ENCODE results near the gene THRSP.

Gene THRSP

DNA sequence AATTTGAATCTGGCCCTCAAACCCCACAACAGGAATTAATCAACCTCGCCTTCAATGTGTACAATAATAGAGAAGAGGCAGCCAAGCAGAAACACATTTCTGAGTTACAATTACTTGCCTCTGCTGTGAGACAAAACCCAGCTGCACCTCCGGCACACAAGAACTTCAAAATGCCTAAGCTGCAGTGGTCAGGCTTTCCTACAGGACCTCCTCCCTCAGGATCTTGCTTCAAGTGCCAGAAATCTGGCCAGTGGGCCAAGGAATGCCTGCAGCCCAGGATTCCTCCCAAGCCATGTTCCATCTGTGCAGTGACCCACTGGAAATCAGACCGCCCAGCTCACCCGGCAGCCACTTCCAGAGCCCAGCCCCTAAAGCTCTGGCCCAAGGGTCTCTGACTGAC lies 19.4 kb downstream of the THRSP start:
- no peak for TF ChIP-seq TAF1 (IDR thresholded peaks at IDR 0.05; ENCODE audit: low read depth)
- TF ChIP-seq TCF12 (IDR thresholded peaks at IDR 0.05; ENCODE audit: low read depth): no peak
- no peak for TF ChIP-seq YY1 (IDR thresholded peaks at IDR 0.05; ENCODE audit: low read depth)
- no peak for TF ChIP-seq TEAD4 (IDR thresholded peaks at IDR 0.05)
- no peak for TF ChIP-seq CEBPB (IDR thresholded peaks at IDR 0.05)
- no peak for TF ChIP-seq CREB1 (IDR thresholded peaks at IDR 0.05; ENCODE audit: low read depth)
- no peak for TF ChIP-seq EP300 (IDR thresholded peaks at IDR 0.05; ENCODE audit: borderline replicate concordance)
- TF ChIP-seq NFIC (IDR thresholded peaks at IDR 0.05): no peak
- no peak for TF ChIP-seq RAD21 (IDR thresholded peaks at IDR 0.05; ENCODE audit: low read depth)
- no peak for TF ChIP-seq FOXM1 (IDR thresholded peaks at IDR 0.05; ENCODE audit: borderline replicate concordance, low read depth)
- TF ChIP-seq, protein P1, sequence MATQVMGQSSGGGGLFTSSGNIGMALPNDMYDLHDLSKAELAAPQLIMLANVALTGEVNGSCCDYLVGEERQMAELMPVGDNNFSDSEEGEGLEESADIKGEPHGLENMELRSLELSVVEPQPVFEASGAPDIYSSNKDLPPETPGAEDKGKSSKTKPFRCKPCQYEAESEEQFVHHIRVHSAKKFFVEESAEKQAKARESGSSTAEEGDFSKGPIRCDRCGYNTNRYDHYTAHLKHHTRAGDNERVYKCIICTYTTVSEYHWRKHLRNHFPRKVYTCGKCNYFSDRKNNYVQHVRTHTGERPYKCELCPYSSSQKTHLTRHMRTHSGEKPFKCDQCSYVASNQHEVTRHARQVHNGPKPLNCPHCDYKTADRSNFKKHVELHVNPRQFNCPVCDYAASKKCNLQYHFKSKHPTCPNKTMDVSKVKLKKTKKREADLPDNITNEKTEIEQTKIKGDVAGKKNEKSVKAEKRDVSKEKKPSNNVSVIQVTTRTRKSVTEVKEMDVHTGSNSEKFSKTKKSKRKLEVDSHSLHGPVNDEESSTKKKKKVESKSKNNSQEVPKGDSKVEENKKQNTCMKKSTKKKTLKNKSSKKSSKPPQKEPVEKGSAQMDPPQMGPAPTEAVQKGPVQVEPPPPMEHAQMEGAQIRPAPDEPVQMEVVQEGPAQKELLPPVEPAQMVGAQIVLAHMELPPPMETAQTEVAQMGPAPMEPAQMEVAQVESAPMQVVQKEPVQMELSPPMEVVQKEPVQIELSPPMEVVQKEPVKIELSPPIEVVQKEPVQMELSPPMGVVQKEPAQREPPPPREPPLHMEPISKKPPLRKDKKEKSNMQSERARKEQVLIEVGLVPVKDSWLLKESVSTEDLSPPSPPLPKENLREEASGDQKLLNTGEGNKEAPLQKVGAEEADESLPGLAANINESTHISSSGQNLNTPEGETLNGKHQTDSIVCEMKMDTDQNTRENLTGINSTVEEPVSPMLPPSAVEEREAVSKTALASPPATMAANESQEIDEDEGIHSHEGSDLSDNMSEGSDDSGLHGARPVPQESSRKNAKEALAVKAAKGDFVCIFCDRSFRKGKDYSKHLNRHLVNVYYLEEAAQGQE (IDR thresholded peaks at IDR 0.05; ENCODE audit: low read depth): no peak
- TF ChIP-seq, protein P2, sequence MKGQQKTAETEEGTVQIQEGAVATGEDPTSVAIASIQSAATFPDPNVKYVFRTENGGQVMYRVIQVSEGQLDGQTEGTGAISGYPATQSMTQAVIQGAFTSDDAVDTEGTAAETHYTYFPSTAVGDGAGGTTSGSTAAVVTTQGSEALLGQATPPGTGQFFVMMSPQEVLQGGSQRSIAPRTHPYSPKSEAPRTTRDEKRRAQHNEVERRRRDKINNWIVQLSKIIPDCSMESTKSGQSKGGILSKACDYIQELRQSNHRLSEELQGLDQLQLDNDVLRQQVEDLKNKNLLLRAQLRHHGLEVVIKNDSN (IDR thresholded peaks at IDR 0.05): no peak
- no peak for TF ChIP-seq EGR1 (IDR thresholded peaks at IDR 0.05)

DNA sequence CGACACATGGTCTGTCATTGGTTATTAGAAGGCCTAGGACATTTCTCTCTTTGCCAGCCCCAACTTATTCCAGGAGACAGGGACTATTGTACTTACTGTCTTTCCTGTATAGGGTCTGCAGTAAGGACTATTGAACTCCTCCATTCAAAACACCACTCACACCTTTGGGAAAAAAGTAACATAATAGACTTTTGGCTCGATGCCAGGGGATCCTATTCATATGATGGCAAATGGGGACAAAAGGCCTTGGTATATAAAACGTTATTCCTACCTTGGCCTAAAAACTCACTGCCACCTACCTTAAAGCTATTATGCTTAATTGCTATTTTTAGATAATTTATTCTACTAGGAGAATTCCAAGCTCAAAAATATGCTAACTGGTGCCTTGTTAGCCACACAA lies 22.3 kb downstream of the THRSP start:
- TF ChIP-seq CREB1 (IDR thresholded peaks at IDR 0.05; ENCODE audit: low read depth) (no peak), NFIC (IDR thresholded peaks at IDR 0.05) (peak; percentile 64)

DNA sequence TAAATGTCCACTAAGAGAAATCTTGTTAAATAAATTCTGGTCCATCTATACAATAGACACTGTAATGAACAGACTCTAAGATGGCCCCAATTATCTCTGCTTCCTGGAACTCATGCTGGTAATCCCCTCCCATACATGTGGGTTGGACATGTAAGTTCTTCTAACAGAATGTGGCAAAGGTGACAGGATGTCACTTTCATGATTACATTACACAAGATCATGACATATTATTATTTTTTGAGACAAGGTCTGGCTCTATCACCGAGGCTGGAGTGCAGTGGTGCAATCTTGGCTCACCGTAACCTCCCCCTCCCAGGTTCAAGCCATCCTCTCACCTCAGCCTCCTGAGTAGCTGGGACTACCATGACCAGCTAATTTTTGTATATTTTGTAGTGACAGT lies 30.6 kb downstream of the THRSP start:
- TF ChIP-seq, protein P2 (IDR thresholded peaks at IDR 0.05): no peak
- TF ChIP-seq CEBPB (IDR thresholded peaks at IDR 0.05) (no peak), TAF1 (IDR thresholded peaks at IDR 0.05; ENCODE audit: low read depth) (no peak), YY1 (IDR thresholded peaks at IDR 0.05; ENCODE audit: low read depth) (no peak), TCF12 (IDR thresholded peaks at IDR 0.05; ENCODE audit: low read depth) (no peak), CREB1 (IDR thresholded peaks at IDR 0.05; ENCODE audit: low read depth) (no peak), RAD21 (IDR thresholded peaks at IDR 0.05; ENCODE audit: low read depth) (no peak), ZBTB7A (IDR thresholded peaks at IDR 0.05; ENCODE audit: low read depth) (no peak)
- TF ChIP-seq, protein P1 (IDR thresholded peaks at IDR 0.05; ENCODE audit: low read depth): no peak
- TF ChIP-seq, protein P3, sequence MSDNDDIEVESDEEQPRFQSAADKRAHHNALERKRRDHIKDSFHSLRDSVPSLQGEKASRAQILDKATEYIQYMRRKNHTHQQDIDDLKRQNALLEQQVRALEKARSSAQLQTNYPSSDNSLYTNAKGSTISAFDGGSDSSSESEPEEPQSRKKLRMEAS (IDR thresholded peaks at IDR 0.05): no peak

DNA sequence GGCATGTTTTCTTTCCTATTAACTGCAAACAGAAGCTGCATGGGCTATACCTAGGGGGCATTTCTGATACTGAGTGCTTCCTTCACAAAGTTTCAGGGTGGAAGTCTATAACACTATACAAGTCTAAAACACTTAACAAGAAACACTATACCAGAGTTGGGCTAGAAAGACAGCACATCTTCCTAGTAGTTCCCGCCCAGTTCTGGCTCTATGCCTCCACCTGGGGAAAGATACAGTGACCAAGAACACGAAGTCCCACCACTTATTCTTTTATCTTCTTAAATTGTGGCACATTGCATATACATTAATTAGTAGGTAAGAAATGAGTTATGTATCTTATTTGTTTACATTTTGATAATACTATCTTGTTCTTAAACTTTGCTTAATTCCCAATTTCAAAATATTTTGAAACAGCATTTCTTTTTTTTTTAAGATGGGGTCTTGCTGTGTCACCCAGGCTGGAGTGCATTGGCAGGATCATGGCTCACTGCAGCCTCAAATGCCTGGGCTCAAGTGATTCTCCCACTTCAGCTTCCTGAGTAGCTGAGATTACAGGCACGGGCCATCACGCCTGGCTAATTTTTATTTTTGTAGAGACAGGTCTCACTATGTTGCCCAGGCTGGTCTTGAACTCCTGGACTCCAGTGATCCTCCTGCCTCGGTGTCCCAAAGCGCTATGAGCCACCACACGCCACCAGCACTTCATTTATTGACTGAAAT lies 34.2 kb downstream of the THRSP start:
- TF ChIP-seq ZBTB7A (IDR thresholded peaks at IDR 0.05; ENCODE audit: low read depth) (no peak), YY1 (IDR thresholded peaks at IDR 0.05; ENCODE audit: low read depth) (no peak), RAD21 (IDR thresholded peaks at IDR 0.05; ENCODE audit: low read depth) (no peak), FOXM1 (IDR thresholded peaks at IDR 0.05; ENCODE audit: borderline replicate concordance, low read depth) (no peak), TEAD4 (IDR thresholded peaks at IDR 0.05) (no peak), EP300 (IDR thresholded peaks at IDR 0.05; ENCODE audit: borderline replicate concordance) (no peak), TAF1 (IDR thresholded peaks at IDR 0.05; ENCODE audit: low read depth) (no peak), NFIC (IDR thresholded peaks at IDR 0.05) (no peak), TCF12 (IDR thresholded peaks at IDR 0.05; ENCODE audit: low read depth) (no peak), CREB1 (IDR thresholded peaks at IDR 0.05; ENCODE audit: low read depth) (no peak), CEBPB (IDR thresholded peaks at IDR 0.05) (no peak), EGR1 (IDR thresholded peaks at IDR 0.05) (no peak)
- TF ChIP-seq, protein P1 (IDR thresholded peaks at IDR 0.05; ENCODE audit: low read depth): no peak
- TF ChIP-seq, protein P2 (IDR thresholded peaks at IDR 0.05): no peak
- TF ChIP-seq, protein P3 (IDR thresholded peaks at IDR 0.05): no peak
